Chondrocyte (in vitro differentiated cells): ENCODE data around the gene INTS1. TPM values are rescaled to one million over a fixed set of nuclear protein-coding genes. Genes with fewer than 3 reads are reported as not detected.

Experiments
- DNase-seq: peaks from one replicate; pipeline ENCODE4 v3.0.0; 2021; ENCODE audit warnings: mixed read lengths, low spot score
- H3K27ac Mint-ChIP-seq: one replicate; pipeline ENCODE4 v1.8.0; 2021; ENCODE audit warnings: mild to moderate bottlenecking, moderate library complexity, mixed read lengths; ENCODE audit not compliant: unreplicated experiment
- H3K27me3 Mint-ChIP-seq: 2 replicates; pipeline ENCODE4 v1.8.0; 2021; ENCODE audit warnings: low read depth, mixed read lengths
- H3K36me3 Mint-ChIP-seq: 2 replicates; pipeline ENCODE4 v1.8.0; 2021; ENCODE audit warnings: low read depth, mixed read lengths
- H3K4me1 Mint-ChIP-seq: 2 replicates; pipeline ENCODE4 v1.8.0; 2021; ENCODE audit warnings: low read depth, mild to moderate bottlenecking, mixed read lengths
- H3K4me3 Mint-ChIP-seq: one replicate; pipeline ENCODE4 v1.8.0; 2021; ENCODE audit warnings: mild to moderate bottlenecking, moderate library complexity, mixed read lengths; ENCODE audit not compliant: unreplicated experiment
- H3K9me3 Mint-ChIP-seq: 2 replicates; pipeline ENCODE4 v1.8.0; 2021; ENCODE audit warnings: low read depth, mixed read lengths
- total RNA-seq: library from RNA; stranded (reverse); gene quantifications from 3 replicates; pipeline ENCODE4 v1.2.1, GENCODE V29; 2021
- TF ChIP-seq, protein P1 (sequence below): fragments of 200-600 bp; sonication (generic); IDR thresholded peaks from 2 replicates; pipeline ENCODE4 v1.5.0; 2021; ENCODE audit warnings: antibody characterized with exemption, mild to moderate bottlenecking, moderate library complexity

Gene INTS1
- total RNA-seq, 1 donor from 2014 or later = 80.4 TPM

DNA sequence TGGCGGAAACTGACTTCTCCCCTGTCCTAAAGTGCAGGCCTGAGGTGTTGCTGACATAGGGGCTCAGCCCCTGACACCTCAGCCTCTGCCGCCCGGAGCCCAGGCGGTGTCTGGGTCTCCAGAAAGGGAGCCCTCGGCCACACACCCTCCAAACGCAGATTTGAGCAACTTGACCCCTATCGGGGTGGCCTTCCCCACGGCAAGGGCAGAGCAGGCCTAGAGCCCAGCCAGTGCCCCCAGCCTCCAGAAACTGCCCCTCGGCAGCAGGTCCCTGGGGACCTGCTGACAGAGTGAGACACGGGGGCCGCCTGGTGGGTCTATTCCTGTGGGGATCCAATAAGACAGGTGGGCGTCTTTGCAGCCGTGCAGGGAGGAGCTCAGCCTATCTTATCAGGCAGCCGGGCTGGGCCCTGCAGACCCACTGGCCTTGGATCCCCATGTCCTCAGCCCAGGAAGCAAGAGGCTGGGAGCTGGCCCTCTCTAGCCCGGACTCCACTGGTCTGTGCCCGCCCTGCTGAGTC, 40.8 kb upstream of the INTS1 start:
- Mint-ChIP-seq H3K27ac (no peak overlapping the region), H3K36me3 (peaks cover 3% of the 10 kb centered on the region), H3K9me3 (no peaks in the 10 kb centered on the region), H3K4me1 (no peaks in the 10 kb centered on the region), H3K27me3 (no peaks in the 10 kb centered on the region), H3K4me3 (no peak overlapping the region)
- TF ChIP-seq, protein P1, sequence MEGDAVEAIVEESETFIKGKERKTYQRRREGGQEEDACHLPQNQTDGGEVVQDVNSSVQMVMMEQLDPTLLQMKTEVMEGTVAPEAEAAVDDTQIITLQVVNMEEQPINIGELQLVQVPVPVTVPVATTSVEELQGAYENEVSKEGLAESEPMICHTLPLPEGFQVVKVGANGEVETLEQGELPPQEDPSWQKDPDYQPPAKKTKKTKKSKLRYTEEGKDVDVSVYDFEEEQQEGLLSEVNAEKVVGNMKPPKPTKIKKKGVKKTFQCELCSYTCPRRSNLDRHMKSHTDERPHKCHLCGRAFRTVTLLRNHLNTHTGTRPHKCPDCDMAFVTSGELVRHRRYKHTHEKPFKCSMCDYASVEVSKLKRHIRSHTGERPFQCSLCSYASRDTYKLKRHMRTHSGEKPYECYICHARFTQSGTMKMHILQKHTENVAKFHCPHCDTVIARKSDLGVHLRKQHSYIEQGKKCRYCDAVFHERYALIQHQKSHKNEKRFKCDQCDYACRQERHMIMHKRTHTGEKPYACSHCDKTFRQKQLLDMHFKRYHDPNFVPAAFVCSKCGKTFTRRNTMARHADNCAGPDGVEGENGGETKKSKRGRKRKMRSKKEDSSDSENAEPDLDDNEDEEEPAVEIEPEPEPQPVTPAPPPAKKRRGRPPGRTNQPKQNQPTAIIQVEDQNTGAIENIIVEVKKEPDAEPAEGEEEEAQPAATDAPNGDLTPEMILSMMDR = no peak
- no peak for DNase-seq

DNA sequence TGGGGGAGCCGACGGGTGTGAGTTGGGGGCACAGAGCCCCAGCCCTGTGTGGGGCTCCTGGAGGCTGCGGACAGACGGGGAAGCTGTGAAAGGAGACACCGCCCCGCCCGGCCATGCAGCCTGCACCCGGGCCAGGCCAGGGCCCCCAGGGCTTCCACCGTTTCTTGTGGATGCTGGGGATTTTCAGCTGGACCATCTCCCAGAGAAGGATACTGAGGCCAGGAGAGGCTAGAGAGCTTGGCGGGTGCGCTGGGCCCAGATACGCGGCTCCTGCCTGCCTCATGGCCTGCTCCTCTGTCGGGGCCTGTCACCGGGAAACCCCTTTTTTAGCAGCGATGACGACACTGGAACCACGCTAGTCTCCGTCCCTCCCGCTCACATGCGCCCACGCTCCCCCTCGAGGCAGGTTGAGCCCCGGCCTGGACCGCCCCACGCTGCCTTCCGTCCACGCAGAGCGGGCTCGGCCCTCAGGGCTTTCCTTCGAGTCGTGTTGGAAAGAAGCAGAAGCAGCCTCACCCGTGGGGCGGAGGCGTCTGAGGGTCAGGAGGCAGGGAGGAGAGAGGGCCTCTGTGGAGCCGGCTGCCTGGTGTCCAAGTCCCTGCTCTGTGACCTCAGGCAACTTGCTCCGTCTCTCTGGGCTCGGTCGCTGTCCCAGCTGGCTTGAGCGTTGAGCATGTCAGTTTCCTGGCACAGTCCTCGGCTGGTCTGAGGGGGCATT, 40.1 kb upstream of the INTS1 start:
- Mint-ChIP-seq H3K9me3 (no peaks in the 10 kb centered on the region), H3K36me3 (peaks cover 3% of the 10 kb centered on the region), H3K27ac (no peak overlapping the region), H3K4me3 (no peak overlapping the region), H3K27me3 (no peaks in the 10 kb centered on the region), H3K4me1 (no peaks in the 10 kb centered on the region)
- TF ChIP-seq, protein P1 = no peak
- DNase-seq = no peak

DNA sequence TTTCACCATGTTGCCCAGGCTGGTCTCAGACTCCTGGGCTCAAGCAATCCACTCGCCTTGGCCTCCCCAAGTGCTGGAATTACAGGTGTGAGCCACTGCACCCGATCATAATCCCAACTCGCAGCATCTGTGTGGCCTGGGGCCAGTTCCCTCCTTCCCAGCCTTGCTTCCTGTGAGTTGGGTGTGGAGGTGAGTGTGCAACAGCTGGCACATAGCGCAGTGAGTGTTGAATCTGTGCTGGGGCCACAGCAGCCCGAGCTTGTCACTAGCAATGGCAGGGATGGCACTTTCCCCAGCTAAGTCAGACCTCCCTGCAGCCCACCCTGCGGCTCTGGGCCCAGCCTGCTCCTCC, 39.6 kb upstream of the INTS1 start:
- Mint-ChIP-seq H3K4me1 (peaks cover 3% of the 10 kb centered on the region), H3K36me3 (peaks cover 3% of the 10 kb centered on the region), H3K9me3 (no peaks in the 10 kb centered on the region), H3K27me3 (no peaks in the 10 kb centered on the region), H3K27ac (no peak overlapping the region), H3K4me3 (no peak overlapping the region)
- DNase-seq = no peak
- TF ChIP-seq, protein P1 = no peak

DNA sequence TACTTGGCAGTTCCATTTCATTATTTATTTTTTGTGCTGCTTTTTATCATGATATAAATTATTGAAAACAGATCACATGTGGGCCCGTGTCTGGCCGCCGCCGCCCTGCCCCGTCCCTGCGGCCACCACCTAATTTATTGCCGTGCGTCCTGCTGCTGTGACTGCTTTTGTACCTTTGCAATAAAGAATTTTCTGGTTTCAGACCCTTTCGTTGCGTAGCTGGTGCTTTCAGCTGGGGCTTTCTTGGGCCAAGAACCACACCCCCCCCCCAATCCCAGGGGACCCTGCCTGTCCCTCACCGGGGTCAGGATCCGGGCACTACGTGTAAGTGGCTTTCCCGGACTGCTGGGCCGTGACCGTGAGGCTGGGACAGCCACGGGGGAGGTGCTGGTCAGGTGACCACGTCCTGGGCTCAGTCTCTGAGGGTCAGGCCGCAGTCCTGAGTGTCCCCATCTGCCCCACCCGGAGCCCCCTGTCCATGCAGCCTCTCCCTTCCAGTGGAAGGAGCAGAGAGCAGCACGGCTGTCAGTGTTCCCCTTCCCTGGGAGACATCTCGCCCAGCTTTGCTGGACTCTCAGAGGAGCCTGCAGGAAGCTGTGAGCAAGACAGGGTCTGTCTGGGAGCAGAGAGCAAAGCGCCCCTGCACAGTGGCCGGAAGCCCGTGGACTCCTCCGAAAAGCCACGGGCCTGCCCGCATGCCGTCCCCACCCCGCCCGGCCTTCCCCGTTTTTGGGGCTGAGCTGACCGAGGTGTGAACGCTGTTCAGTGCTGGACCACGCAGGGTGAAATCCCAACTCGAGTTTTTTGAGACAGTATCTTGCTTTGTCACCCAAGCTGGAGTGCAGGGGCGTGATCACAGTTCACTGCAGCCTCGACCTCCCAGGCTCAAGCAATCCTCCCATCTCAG, 38.9 kb upstream of the INTS1 start:
- no peaks in the 10 kb centered on the region for H3K9me3 Mint-ChIP-seq
- H3K4me3 Mint-ChIP-seq = no peak overlapping the region
- TF ChIP-seq, protein P1 = peak; percentile 14
- H3K27me3 Mint-ChIP-seq = no peaks in the 10 kb centered on the region
- no peak for DNase-seq
- H3K4me1 Mint-ChIP-seq = peaks cover 4% of the 10 kb centered on the region
- H3K36me3 Mint-ChIP-seq = peaks cover 3% of the 10 kb centered on the region
- no peak overlapping the region for H3K27ac Mint-ChIP-seq

DNA sequence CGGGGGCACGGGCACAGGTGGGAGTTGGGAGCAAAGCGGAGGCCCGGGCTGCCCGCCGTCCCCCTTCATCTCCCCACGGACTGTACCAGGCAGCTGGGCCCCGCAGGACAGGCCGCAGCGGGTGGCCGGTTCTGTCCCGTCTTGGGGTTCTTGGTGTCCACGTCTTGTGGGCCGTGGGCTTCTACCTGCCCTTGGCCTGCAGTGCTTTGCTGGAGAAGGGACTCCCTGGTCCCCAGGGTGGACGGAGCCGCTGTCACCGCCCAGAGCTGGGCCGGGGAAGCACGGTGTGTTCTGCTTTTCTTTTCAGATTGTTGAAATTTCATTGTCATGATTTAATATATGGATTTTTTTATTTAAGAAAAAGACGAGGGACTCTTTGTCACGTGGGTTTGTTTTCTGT, 38.1 kb upstream of the INTS1 start:
- TF ChIP-seq, protein P1 = no peak
- peak overlapping the region; percentile 27 for H3K27ac Mint-ChIP-seq
- peaks cover 8% of the 10 kb centered on the region for H3K4me1 Mint-ChIP-seq
- H3K4me3 Mint-ChIP-seq = no peak overlapping the region
- no peaks in the 10 kb centered on the region for H3K9me3 Mint-ChIP-seq
- no peaks in the 10 kb centered on the region for H3K27me3 Mint-ChIP-seq
- H3K36me3 Mint-ChIP-seq = peaks cover 3% of the 10 kb centered on the region
- no peak for DNase-seq
